OCI-LY3 (cell line): ENCODE measurements around the gene RAPGEF1.

Experiments used
- H2AFZ ChIP-seq: fragments of 200-600, 300-600 bp; shearing (Covaris generic); 2 replicates; pipeline ENCODE4 v1.6.0; 2014; ENCODE audit warnings: antibody characterized with exemption, low read depth, low read length
- H3K27ac ChIP-seq: fragments of 200-600, 300-600 bp; sonication (generic); 2 replicates; pipeline ENCODE4 v1.5.1; 2014; ENCODE audit warnings: mild to moderate bottlenecking, low read length, moderate library complexity, mixed read lengths
- H3K27me3 ChIP-seq: fragments of 200-600, 300-600 bp; sonication (generic); 2 replicates; pipeline ENCODE4 v1.6.1; 2014; ENCODE audit warnings: low read depth, low read length, mixed read lengths
- H3K36me3 ChIP-seq: fragments of 200-600, 300-600 bp; sonication (generic); replicated peaks from 2 replicates; pipeline ENCODE3; 2014; ENCODE audit warnings: low read depth, low read length, mixed read lengths
- H3K4me1 ChIP-seq: fragments of 300-600, 200-600 bp; sonication (generic); 2 replicates; pipeline ENCODE4 v1.6.1; 2014; ENCODE audit warnings: low read length, mixed read lengths
- H3K4me2 ChIP-seq: fragments of 200-600, 300-600 bp; sonication (generic); 2 replicates; pipeline ENCODE4 v1.6.1; 2014; ENCODE audit warnings: low read length, mixed read lengths
- H3K4me3 ChIP-seq: fragments of 300-600, 200-600 bp; sonication (generic); 2 replicates; pipeline ENCODE4 v1.5.1; 2014; ENCODE audit warnings: antibody characterized with exemption, mild to moderate bottlenecking, low read length, moderate library complexity
- H3K79me2 ChIP-seq: fragments of 300-600, 200-600 bp; shearing (Covaris generic); 2 replicates; pipeline ENCODE4 v1.6.1; 2014; ENCODE audit warnings: mild to moderate bottlenecking, low read length, mixed read lengths
- H3K9ac ChIP-seq: fragments of 300-600, 200-600 bp; shearing (Covaris generic); 2 replicates; pipeline ENCODE4 v1.6.0; 2014; ENCODE audit warnings: mild to moderate bottlenecking, low read length, moderate library complexity
- H3K9me3 ChIP-seq: fragments of 200-600, 300-600 bp; shearing (Covaris generic); 2 replicates; pipeline ENCODE4 v1.6.1; 2014; ENCODE audit warnings: low read length, mixed read lengths; ENCODE audit not compliant: insufficient read depth
- H4K20me1 ChIP-seq: fragments of 200-600, 300-600 bp; sonication (generic); 2 replicates; pipeline ENCODE4 v1.6.1; 2016; ENCODE audit warnings: low read length, mixed read lengths; ENCODE audit not compliant: insufficient read depth
- EZH2phosphoT487 ChIP-seq: fragments of 200-600 bp; shearing (Covaris generic); IDR thresholded peaks from 2 replicates; pipeline ENCODE4 v1.6.1; 2018; ENCODE audit warnings: antibody characterized with exemption, mixed run types, low read depth
- TF ChIP-seq, protein P1 (sequence below): fragments of 200-600, 300-600 bp; sonication (generic); IDR thresholded peaks from 2 replicates; pipeline ENCODE4 v1.5.1; 2014; ENCODE audit warnings: antibody characterized with exemption, low read length, low read depth

The RAPGEF1 gene

GRCh38 chr9:131774636-131775035 lies 34.8 kb upstream of the RAPGEF1 start:
- Histone ChIP-seq H3K4me3 (no peak overlapping the region), H3K27ac (no peak overlapping the region), H3K9ac (no peak overlapping the region), H3K79me2 (no peaks in the 10 kb centered on the region), H2AFZ (no peak overlapping the region), H3K36me3 (no peaks in the 10 kb centered on the region), H4K20me1 (peaks cover 35% of the 10 kb centered on the region), H3K4me2 (no peak overlapping the region), H3K9me3 (no peaks in the 10 kb centered on the region), H3K4me1 (no peaks in the 10 kb centered on the region), H3K27me3 (peaks cover 36% of the 10 kb centered on the region)
- TF ChIP-seq EZH2phosphoT487, result no peak
- TF ChIP-seq, protein P1, sequence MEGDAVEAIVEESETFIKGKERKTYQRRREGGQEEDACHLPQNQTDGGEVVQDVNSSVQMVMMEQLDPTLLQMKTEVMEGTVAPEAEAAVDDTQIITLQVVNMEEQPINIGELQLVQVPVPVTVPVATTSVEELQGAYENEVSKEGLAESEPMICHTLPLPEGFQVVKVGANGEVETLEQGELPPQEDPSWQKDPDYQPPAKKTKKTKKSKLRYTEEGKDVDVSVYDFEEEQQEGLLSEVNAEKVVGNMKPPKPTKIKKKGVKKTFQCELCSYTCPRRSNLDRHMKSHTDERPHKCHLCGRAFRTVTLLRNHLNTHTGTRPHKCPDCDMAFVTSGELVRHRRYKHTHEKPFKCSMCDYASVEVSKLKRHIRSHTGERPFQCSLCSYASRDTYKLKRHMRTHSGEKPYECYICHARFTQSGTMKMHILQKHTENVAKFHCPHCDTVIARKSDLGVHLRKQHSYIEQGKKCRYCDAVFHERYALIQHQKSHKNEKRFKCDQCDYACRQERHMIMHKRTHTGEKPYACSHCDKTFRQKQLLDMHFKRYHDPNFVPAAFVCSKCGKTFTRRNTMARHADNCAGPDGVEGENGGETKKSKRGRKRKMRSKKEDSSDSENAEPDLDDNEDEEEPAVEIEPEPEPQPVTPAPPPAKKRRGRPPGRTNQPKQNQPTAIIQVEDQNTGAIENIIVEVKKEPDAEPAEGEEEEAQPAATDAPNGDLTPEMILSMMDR, result no peak

GRCh38 chr9:131773911-131774379 lies 34.1 kb upstream of the RAPGEF1 start:
- Histone ChIP-seq H3K4me2 (no peak overlapping the region), H3K79me2 (no peaks in the 10 kb centered on the region), H3K27ac (no peak overlapping the region), H4K20me1 (peaks cover 31% of the 10 kb centered on the region), H3K4me1 (no peaks in the 10 kb centered on the region), H3K4me3 (no peak overlapping the region), H3K36me3 (no peaks in the 10 kb centered on the region), H3K9ac (no peak overlapping the region), H3K9me3 (no peaks in the 10 kb centered on the region), H2AFZ (no peak overlapping the region), H3K27me3 (peaks cover 33% of the 10 kb centered on the region)
- TF ChIP-seq, protein P1, result no peak
- TF ChIP-seq EZH2phosphoT487, result no peak

DNA sequence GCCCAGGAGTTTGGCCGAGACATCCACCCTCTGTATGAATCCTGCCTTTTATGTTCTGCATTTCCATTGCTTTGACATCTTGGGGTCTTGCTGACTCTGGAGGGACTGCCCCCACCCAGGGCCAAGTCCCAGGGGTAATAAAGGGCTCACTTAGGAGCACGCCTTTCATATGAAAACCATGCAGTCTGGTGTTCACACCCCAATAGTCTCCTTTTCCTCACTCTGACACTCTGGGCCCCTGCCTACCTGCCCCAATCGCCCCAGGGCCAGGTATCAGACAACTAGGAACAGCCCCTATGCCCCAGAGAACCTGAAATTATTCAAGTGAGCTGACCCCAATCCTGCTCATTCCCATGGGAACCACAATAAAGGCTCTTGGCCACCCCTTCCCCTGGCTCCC lies 33.1 kb upstream of the RAPGEF1 start:
- peaks cover 26% of the 10 kb centered on the region for H4K20me1 ChIP-seq
- H2AFZ ChIP-seq, result no peak overlapping the region
- H3K79me2 ChIP-seq, result no peaks in the 10 kb centered on the region
- H3K4me2 ChIP-seq, result no peak overlapping the region
- no peak overlapping the region for H3K27ac ChIP-seq
- no peaks in the 10 kb centered on the region for H3K4me1 ChIP-seq
- no peaks in the 10 kb centered on the region for H3K9me3 ChIP-seq
- no peaks in the 10 kb centered on the region for H3K36me3 ChIP-seq
- H3K27me3 ChIP-seq, result peaks cover 26% of the 10 kb centered on the region
- no peak overlapping the region for H3K4me3 ChIP-seq
- no peak overlapping the region for H3K9ac ChIP-seq
- no peak for TF ChIP-seq EZH2phosphoT487
- TF ChIP-seq, protein P1, result no peak

- TF ChIP-seq, protein P1, result no peak
- TF ChIP-seq EZH2phosphoT487, result no peak
- peaks cover 20% of the 10 kb centered on the region for H3K27me3 ChIP-seq
- H3K9ac ChIP-seq, result no peak overlapping the region
- H4K20me1 ChIP-seq, result peaks cover 23% of the 10 kb centered on the region
- H3K27ac ChIP-seq, result no peak overlapping the region
- H3K9me3 ChIP-seq, result no peaks in the 10 kb centered on the region
- no peaks in the 10 kb centered on the region for H3K36me3 ChIP-seq
- H3K79me2 ChIP-seq, result no peaks in the 10 kb centered on the region
- no peaks in the 10 kb centered on the region for H3K4me1 ChIP-seq
- no peak overlapping the region for H2AFZ ChIP-seq
- no peak overlapping the region for H3K4me3 ChIP-seq
- no peak overlapping the region for H3K4me2 ChIP-seq
These were observed 31.8 kb upstream of the RAPGEF1 start for GRCh38 chr9:131771646-131772045.
